Measurements from ENCODE around the gene PDE9A.

Gene PDE9A

DNA sequence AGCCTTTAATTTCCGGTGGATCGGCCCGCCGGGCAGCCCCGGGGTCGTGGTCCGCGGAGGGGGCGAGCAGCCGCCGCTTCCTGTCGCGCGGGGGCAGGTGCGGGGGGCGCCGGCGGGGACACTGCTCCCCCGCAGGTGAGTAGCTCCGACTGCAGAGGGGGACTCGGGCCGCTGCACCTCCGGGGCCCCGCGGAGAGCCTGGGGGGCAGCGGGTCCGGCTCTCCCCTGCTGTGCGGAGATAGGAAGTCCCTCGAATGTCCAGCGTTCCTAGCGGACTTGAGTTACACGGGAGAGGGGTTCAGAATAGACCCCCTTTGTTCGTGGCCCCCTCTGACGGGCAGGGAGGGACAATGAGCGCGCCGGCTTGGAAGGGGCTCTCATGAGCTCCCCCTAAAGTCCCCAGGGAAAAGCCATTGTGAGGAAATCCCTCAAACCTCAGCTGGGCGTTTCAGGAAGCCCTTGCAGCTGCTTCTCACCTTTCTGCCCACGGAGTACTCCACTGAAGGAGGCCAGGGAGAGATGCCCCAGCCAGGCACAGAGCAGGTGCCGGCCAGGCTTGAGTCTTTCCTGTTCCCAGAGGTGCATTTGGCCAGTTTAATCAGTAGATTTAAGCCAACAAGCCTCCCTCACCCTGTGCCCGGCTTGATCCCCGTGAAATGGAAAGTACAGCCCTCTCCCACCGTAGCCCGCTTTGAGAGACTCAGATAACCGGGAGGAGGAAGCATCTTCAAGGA, 925 bp downstream of the PDE9A start:
- H3K36me3 ChIP-seq (ENCODE audit: insufficient read depth, low read length) = no peaks in the 10 kb centered on the region
- peaks cover 86% of the 10 kb centered on the region for H3K27me3 ChIP-seq (ENCODE audit: control insufficient read depth, insufficient read depth, low read length)
- peak overlapping the region; percentile 70 for H3K4me3 ChIP-seq (ENCODE audit: low read length)
- peak overlapping the region; percentile 41 for H3K9ac ChIP-seq (ENCODE audit: low read depth, low read length)
- H3K4me2 ChIP-seq (ENCODE audit: low read length) = peak overlapping the region; percentile 74
- H3K9me3 ChIP-seq (replicated peaks; ENCODE audit: low read length) = no peaks in the 10 kb centered on the region
- H3K4me1 ChIP-seq (ENCODE audit: control insufficient read depth, insufficient read depth, low read length) = peaks cover 13% of the 10 kb centered on the region

DNA sequence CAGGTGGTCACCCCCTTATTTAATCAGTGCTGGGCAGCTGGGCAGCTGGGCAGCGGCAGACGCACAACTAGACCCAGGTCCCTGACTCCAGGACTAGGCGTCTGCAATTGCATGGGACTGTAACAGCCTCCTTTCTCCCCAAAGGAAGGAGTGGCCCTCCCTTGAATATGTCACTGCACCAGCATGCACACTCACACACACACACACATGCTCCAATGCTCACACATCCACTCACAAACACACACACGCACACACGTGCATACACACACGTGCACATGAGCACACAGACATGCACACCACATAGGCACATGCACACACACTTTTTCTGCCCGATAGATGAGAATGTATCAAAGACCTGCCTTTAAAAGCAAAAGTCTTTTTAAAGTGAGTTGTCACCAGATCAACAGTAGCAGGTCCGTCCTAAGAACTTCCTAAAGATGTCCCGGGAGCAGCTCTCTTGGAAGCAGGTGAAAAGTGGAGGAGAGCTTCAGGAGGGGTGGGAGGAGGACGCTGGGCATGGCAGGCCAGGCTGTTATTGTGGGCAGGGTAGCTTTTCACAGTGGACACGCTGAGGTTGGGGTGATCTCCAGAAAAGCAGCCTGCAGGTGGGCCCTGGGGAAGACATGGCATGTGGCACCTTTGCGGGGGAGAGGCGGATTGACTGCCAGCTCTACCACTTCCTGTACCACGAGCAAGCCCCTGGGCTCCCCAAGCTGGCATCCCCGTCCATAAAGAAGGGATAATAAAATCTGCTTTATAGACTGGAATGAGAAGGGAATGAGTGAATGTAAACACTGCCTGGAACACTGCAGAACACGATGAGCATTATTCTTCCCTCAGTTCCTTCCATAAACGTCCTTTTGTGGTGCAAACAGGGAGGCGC, 1.7 kb downstream of the PDE9A start:
- Histone ChIP-seq H3K9me3 (replicated peaks; ENCODE audit: low read length) (no peaks in the 10 kb centered on the region), H3K9ac (ENCODE audit: low read depth, low read length) (no peak overlapping the region), H3K4me3 (ENCODE audit: low read length) (peak overlapping the region; percentile 70), H3K4me2 (ENCODE audit: low read length) (peak overlapping the region; percentile 74), H3K27me3 (ENCODE audit: control insufficient read depth, insufficient read depth, low read length) (peaks cover 91% of the 10 kb centered on the region), H3K36me3 (ENCODE audit: insufficient read depth, low read length) (no peaks in the 10 kb centered on the region), H3K4me1 (ENCODE audit: control insufficient read depth, insufficient read depth, low read length) (peaks cover 13% of the 10 kb centered on the region)

- Histone ChIP-seq H3K4me3 (ENCODE audit: low read length) (no peak overlapping the region), H3K36me3 (ENCODE audit: insufficient read depth, low read length) (no peaks in the 10 kb centered on the region), H3K4me1 (ENCODE audit: control insufficient read depth, insufficient read depth, low read length) (peaks cover 13% of the 10 kb centered on the region), H3K27me3 (ENCODE audit: control insufficient read depth, insufficient read depth, low read length) (peaks cover 82% of the 10 kb centered on the region), H3K4me2 (ENCODE audit: low read length) (no peak overlapping the region), H3K9me3 (replicated peaks; ENCODE audit: low read length) (no peaks in the 10 kb centered on the region), H3K9ac (ENCODE audit: low read depth, low read length) (no peak overlapping the region)
These were observed 2.7 kb downstream of the PDE9A start for GRCh38 chr21:42655796-42656770.

GRCh38 chr21:42656872-42657271, 3.5 kb downstream of the PDE9A start:
- Histone ChIP-seq H3K4me2 (ENCODE audit: low read length) (no peak overlapping the region), H3K9ac (ENCODE audit: low read depth, low read length) (no peak overlapping the region), H3K9me3 (replicated peaks; ENCODE audit: low read length) (no peaks in the 10 kb centered on the region), H3K4me3 (ENCODE audit: low read length) (no peak overlapping the region), H3K36me3 (ENCODE audit: insufficient read depth, low read length) (no peaks in the 10 kb centered on the region), H3K4me1 (ENCODE audit: control insufficient read depth, insufficient read depth, low read length) (peaks cover 13% of the 10 kb centered on the region), H3K27me3 (ENCODE audit: control insufficient read depth, insufficient read depth, low read length) (peaks cover 75% of the 10 kb centered on the region)

DNA sequence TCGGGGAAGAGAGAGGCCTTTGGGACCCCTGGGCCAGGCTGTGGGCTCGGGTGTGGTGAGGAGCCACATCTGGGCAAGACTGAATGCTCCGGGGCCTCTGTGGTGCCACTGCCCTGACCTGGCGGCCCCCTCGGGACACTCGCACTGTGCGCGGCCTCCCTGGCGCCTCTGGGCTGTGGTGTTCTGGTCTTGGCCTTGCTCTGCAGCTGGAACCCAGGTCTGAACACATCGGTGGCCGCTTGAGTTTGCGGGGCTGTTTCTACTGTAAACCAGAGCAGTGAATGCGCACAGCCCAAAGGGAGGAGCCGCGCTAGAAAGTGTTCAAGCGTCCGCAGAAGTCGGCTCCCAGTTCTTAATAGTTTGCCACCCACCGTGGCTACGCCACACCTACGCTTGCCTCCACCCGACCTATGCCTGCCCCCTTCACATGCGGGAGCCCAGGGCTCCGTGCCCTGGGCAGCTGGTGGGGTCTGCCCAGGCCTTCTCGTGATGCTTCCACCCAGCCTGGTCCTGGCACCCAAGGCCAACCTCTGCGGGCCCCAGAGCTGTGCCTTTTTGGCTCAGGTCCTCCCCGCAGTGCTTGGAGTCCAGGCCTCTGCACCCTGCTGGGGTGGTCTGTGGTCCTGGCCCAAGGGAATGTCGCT, 4.4 kb downstream of the PDE9A start:
- Histone ChIP-seq H3K4me2 (ENCODE audit: low read length) (no peak overlapping the region), H3K9ac (ENCODE audit: low read depth, low read length) (no peak overlapping the region), H3K27me3 (ENCODE audit: control insufficient read depth, insufficient read depth, low read length) (peaks cover 65% of the 10 kb centered on the region), H3K36me3 (ENCODE audit: insufficient read depth, low read length) (no peaks in the 10 kb centered on the region), H3K4me1 (ENCODE audit: control insufficient read depth, insufficient read depth, low read length) (peaks cover 10% of the 10 kb centered on the region), H3K9me3 (replicated peaks; ENCODE audit: low read length) (no peaks in the 10 kb centered on the region), H3K4me3 (ENCODE audit: low read length) (no peak overlapping the region)

DNA sequence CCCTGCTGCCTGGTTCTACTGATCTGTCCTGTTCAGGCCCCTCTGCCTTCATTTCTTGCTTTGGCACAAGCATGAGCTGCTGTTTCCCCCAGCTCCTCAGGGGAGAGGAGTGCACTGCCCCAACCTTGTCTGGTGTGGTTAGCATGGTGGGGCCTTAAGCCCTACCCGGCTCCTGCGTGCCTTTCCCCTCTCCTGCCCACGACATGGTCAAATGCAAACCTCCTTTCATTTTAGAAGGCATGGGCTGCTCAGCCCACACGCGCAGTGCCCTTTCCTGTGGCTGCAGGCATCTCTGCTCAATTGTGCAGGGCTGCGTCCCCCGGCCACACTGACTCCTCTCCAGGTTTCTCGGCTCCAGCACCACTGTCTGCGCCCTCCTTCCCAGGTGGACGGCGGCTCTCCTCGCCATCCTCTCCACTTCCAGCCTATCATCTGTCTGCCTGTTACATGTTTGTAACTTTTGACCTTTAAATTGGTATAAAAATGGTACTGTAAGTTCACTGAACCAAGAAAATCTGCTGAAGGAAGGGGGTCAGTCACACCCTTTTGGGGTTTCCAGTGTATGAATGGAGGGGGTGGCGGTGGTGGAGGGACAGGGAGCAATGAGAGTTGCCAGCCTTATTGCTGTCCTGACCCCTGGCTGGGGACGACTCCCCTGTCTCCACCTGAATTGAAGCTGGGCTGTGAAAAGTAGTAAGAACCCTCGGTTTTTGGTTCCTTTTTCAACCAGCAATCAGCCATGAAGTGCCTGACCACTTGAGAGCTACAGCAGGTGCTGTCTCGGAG, 5.1 kb downstream of the PDE9A start:
- Histone ChIP-seq H3K36me3 (ENCODE audit: insufficient read depth, low read length) (no peaks in the 10 kb centered on the region), H3K4me3 (ENCODE audit: low read length) (no peak overlapping the region), H3K4me2 (ENCODE audit: low read length) (no peak overlapping the region), H3K27me3 (ENCODE audit: control insufficient read depth, insufficient read depth, low read length) (peaks cover 61% of the 10 kb centered on the region), H3K9me3 (replicated peaks; ENCODE audit: low read length) (no peaks in the 10 kb centered on the region), H3K9ac (ENCODE audit: low read depth, low read length) (no peak overlapping the region), H3K4me1 (ENCODE audit: control insufficient read depth, insufficient read depth, low read length) (peaks cover 6% of the 10 kb centered on the region)

- H3K9me3 ChIP-seq (replicated peaks; ENCODE audit: low read length) = no peaks in the 10 kb centered on the region
- H3K4me1 ChIP-seq (ENCODE audit: control insufficient read depth, insufficient read depth, low read length) = peaks cover 2% of the 10 kb centered on the region
- H3K4me3 ChIP-seq (ENCODE audit: low read length) = no peak overlapping the region
- H3K4me2 ChIP-seq (ENCODE audit: low read length) = no peak overlapping the region
- H3K36me3 ChIP-seq (ENCODE audit: insufficient read depth, low read length) = no peaks in the 10 kb centered on the region
- no peak overlapping the region for H3K9ac ChIP-seq (ENCODE audit: low read depth, low read length)
- peaks cover 55% of the 10 kb centered on the region for H3K27me3 ChIP-seq (ENCODE audit: control insufficient read depth, insufficient read depth, low read length)
These were observed 6.1 kb downstream of the PDE9A start for GRCh38 chr21:42659416-42660117.

DNA sequence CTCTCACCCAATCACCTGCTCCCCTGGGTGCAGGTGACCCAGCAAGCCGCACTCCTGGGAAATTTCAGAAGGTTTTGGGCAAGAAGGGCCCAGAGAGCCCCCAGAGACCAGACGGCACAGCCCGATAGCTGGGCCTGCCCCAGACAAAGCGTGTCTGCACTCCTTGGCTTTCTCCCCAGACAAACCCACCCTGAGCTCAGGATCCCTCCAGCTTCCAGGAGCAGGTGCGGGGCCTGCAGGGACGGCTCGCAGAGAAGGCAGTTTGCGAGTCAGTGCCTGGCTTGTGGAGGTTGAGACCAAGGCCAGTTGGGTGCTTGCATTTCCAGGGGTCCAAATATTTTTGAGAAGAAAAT, 6.7 kb downstream of the PDE9A start:
- H3K9ac ChIP-seq (ENCODE audit: low read depth, low read length) = no peak overlapping the region
- H3K4me2 ChIP-seq (ENCODE audit: low read length) = no peak overlapping the region
- H3K9me3 ChIP-seq (replicated peaks; ENCODE audit: low read length) = no peaks in the 10 kb centered on the region
- peaks cover 50% of the 10 kb centered on the region for H3K27me3 ChIP-seq (ENCODE audit: control insufficient read depth, insufficient read depth, low read length)
- no peaks in the 10 kb centered on the region for H3K36me3 ChIP-seq (ENCODE audit: insufficient read depth, low read length)
- H3K4me1 ChIP-seq (ENCODE audit: control insufficient read depth, insufficient read depth, low read length) = no peaks in the 10 kb centered on the region
- H3K4me3 ChIP-seq (ENCODE audit: low read length) = no peak overlapping the region

DNA sequence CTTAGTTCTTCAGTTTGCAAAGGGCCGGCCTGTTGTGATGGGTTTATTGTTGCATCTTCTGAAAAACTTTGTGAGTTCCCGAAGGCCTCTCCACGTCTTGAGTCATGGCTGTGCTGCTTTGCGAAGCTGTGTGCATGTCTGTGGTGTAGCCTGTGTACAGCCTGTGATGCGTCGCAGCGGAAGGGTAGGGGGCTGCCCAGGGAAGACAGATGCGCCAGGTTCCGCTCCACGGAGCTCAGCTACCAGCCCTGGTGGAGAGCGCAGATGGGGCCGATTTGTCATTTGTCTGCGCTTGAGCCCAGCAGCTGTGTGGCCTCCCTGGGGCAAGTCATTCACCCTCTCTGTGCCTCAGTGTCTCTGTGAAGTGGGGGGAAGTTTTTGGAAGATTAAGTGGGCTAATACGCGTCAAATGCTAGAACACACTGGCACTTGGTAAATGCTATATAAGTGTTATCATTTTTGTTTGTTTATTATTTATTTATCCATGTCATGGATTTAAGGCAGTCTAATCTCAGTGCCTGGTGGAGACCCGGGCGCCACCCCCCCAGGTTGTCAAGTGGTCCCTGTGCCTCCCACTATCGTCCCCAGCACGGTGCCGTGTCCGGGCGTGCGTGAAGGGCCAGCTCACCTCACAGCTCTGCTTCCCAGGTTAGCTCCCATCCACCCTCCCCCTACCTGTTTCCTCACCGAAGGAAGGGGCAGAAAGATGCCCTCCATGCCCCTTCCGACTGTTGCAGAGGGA, 8.4 kb downstream of the PDE9A start:
- Histone ChIP-seq H3K36me3 (ENCODE audit: insufficient read depth, low read length) (no peaks in the 10 kb centered on the region), H3K27me3 (ENCODE audit: control insufficient read depth, insufficient read depth, low read length) (peaks cover 32% of the 10 kb centered on the region), H3K4me2 (ENCODE audit: low read length) (no peak overlapping the region), H3K9ac (ENCODE audit: low read depth, low read length) (no peak overlapping the region), H3K4me1 (ENCODE audit: control insufficient read depth, insufficient read depth, low read length) (no peaks in the 10 kb centered on the region), H3K9me3 (replicated peaks; ENCODE audit: low read length) (no peaks in the 10 kb centered on the region), H3K4me3 (ENCODE audit: low read length) (no peak overlapping the region)
